HG02973 (cell line): ENCODE measurements around the gene C1orf159.
"Not testable (repeated sequence)": the region's sequence is repeated elsewhere in the genome, so short reads cannot be mapped to it uniquely, and the experiment has no call there.

Source experiments
- ATAC-seq: cut with Tn5 transposase; IDR thresholded peaks from one replicate; pipeline ENCODE4 v1.9.1; 2021; ENCODE audit warnings: moderate library complexity; ENCODE audit not compliant: unreplicated experiment

Gene C1orf159

GRCh38 chr1:1058088-1058905 lies 57.6 kb downstream of the C1orf159 start:
- peak; percentile 2 for ATAC-seq

GRCh38 chr1:1057769-1058087 lies 58.2 kb downstream of the C1orf159 start:
- ATAC-seq = not testable (repeated sequence)

GRCh38 chr1:1055841-1056736 lies 59.8 kb downstream of the C1orf159 start:
- no peak for ATAC-seq

- ATAC-seq = no peak
Observed at GRCh38 chr1:1054971-1055370, 60.9 kb downstream of the C1orf159 start.

GRCh38 chr1:1054099-1054700 lies 61.7 kb downstream of the C1orf159 start:
- ATAC-seq = no peak

GRCh38 chr1:1053682-1054081 lies 62.2 kb downstream of the C1orf159 start:
- ATAC-seq = no peak

GRCh38 chr1:1053022-1053421 lies 62.9 kb downstream of the C1orf159 start:
- no peak for ATAC-seq

- no peak for ATAC-seq
Observed at GRCh38 chr1:1052003-1052840, 63.7 kb downstream of the C1orf159 start.

GRCh38 chr1:1051127-1051810 lies 64.6 kb downstream of the C1orf159 start:
- no peak for ATAC-seq

GRCh38 chr1:1050577-1051052 lies 65.3 kb downstream of the C1orf159 start:
- ATAC-seq = no peak

- ATAC-seq = no peak
Observed at GRCh38 chr1:1049318-1050165, 66.3 kb downstream of the C1orf159 start.

- no peak for ATAC-seq
Observed at GRCh38 chr1:1048765-1049164, 67.1 kb downstream of the C1orf159 start.

- no peak for ATAC-seq
Observed at GRCh38 chr1:1047963-1048362, 67.9 kb downstream of the C1orf159 start.

- ATAC-seq = no peak
Observed at GRCh38 chr1:1047407-1047806, 68.5 kb downstream of the C1orf159 start.

GRCh38 chr1:1046767-1047166 lies 69.1 kb downstream of the C1orf159 start:
- ATAC-seq = no peak

GRCh38 chr1:1046243-1046642 lies 69.6 kb downstream of the C1orf159 start:
- ATAC-seq = no peak

GRCh38 chr1:1045129-1045528 lies 70.8 kb downstream of the C1orf159 start:
- ATAC-seq = no peak

GRCh38 chr1:1044455-1045078 lies 71.3 kb downstream of the C1orf159 start:
- ATAC-seq = no peak

GRCh38 chr1:1043921-1044320 lies 72.0 kb downstream of the C1orf159 start:
- ATAC-seq = no peak
